GM20431 (cell line): ENCODE data around the gene CSMD2.
"Not testable (repeated sequence)": the region's sequence is repeated elsewhere in the genome, so short reads cannot be mapped to it uniquely, and the experiment has no call there.

Source experiments
- in situ Hi-C: fragments of 300-500 bp; cut with MseI, MboI; formaldehyde crosslinking; loops from one replicate; pipeline ENCODE4 v1.15.0; 2020; ENCODE audit warnings: low sequenced_read_pairs; ENCODE audit not compliant: unreplicated experiment

Gene CSMD2

GRCh38 chr1:34122080-34122932 lies 42.7 kb downstream of the CSMD2 start:
- in situ Hi-C loops: no loop called here

GRCh38 chr1:34115233-34115632 lies 49.8 kb downstream of the CSMD2 start:
- in situ Hi-C loops: no loop called here

GRCh38 chr1:34113887-34114286 lies 51.1 kb downstream of the CSMD2 start:
- in situ Hi-C loops: no loop called here

- in situ Hi-C loops: no loop called here
Measured at GRCh38 chr1:34113362-34113761, 51.7 kb downstream of the CSMD2 start.

- in situ Hi-C loops: no loop called here
Measured at GRCh38 chr1:34108711-34109110, 56.3 kb downstream of the CSMD2 start.

- in situ Hi-C loops: no loop called here
Measured at GRCh38 chr1:34108269-34108668, 56.8 kb downstream of the CSMD2 start.

- in situ Hi-C loops: no loop called here
Measured at GRCh38 chr1:34101151-34101550, 63.9 kb downstream of the CSMD2 start.

- in situ Hi-C loops: no loop called here
Measured at GRCh38 chr1:34100332-34100731, 64.7 kb downstream of the CSMD2 start.

- in situ Hi-C loops: not testable (repeated sequence)
Measured at GRCh38 chr1:34092399-34092798, 72.6 kb downstream of the CSMD2 start.

GRCh38 chr1:34089731-34090130 lies 75.3 kb downstream of the CSMD2 start:
- in situ Hi-C loops: no loop called here

- in situ Hi-C loops: no loop called here
Measured at GRCh38 chr1:34087986-34088385, 77.0 kb downstream of the CSMD2 start.

- in situ Hi-C loops: no loop called here
Measured at GRCh38 chr1:34086561-34086960, 78.5 kb downstream of the CSMD2 start.

- in situ Hi-C loops: no loop called here
Measured at GRCh38 chr1:34083974-34084373, 81.1 kb downstream of the CSMD2 start.

GRCh38 chr1:34082085-34082670 lies 82.9 kb downstream of the CSMD2 start:
- in situ Hi-C loops: not testable (repeated sequence)

GRCh38 chr1:34078383-34078782 lies 86.6 kb downstream of the CSMD2 start:
- in situ Hi-C loops: no loop called here

GRCh38 chr1:34075576-34075975 lies 89.5 kb downstream of the CSMD2 start:
- in situ Hi-C loops: no loop called here

- in situ Hi-C loops: no loop called here
Measured at GRCh38 chr1:34073028-34073695, 91.9 kb downstream of the CSMD2 start.

GRCh38 chr1:34070201-34070836 lies 94.7 kb downstream of the CSMD2 start:
- in situ Hi-C loops: no loop called here

- in situ Hi-C loops: no loop called here
Measured at GRCh38 chr1:34066981-34067603, 97.9 kb downstream of the CSMD2 start.

- in situ Hi-C loops: no loop called here
Measured at GRCh38 chr1:34066166-34066565, 98.9 kb downstream of the CSMD2 start.
